PC-9 (cell line): ENCODE measurements around the gene PJVK.

ENCODE experiments used
- EZH2 ChIP-seq: fragments of 200-600 bp; sonication (generic); IDR thresholded peaks from 2 replicates; pipeline ENCODE4 v1.8.0; 2017; ENCODE audit warnings: antibody characterized with exemption, low read depth
- TF ChIP-seq, protein P1 (sequence below): fragments of 200-600 bp; sonication (generic); conservative IDR thresholded peaks from 2 replicates; pipeline ENCODE4 v1.6.1; 2017; ENCODE audit warnings: mixed run types, antibody characterized with exemption, mild to moderate bottlenecking, moderate library complexity

DNA sequence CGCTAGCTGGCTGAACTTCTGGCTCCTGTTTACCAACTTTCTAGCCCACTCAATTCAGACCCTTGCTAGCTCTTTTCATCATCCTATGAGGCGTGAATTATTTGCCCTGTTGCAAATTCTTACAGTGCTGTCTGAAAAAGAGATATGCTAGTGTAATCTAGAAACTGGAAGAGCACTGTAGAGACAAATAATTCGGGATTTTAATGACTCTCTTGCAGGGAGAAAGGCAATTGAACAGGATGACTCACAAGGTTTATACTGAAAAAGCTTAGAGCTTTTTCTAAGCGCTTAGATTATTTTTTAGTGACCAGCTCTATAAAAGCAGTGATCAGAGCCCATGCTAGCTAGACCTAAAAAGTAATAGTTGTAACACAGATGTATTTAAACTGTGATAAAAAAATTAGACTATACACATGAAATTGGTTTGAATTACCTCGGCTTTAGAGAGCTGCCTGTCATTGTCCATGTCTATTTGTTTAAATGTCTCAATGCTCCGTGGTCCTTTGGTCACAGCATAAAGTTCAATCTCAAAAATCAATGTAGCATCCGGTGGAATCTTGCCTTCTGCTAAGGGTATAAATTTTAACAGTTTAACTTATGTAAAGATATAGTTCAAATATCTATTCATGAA lies 18.2 kb downstream of the PJVK start:
- TF ChIP-seq, protein P1, sequence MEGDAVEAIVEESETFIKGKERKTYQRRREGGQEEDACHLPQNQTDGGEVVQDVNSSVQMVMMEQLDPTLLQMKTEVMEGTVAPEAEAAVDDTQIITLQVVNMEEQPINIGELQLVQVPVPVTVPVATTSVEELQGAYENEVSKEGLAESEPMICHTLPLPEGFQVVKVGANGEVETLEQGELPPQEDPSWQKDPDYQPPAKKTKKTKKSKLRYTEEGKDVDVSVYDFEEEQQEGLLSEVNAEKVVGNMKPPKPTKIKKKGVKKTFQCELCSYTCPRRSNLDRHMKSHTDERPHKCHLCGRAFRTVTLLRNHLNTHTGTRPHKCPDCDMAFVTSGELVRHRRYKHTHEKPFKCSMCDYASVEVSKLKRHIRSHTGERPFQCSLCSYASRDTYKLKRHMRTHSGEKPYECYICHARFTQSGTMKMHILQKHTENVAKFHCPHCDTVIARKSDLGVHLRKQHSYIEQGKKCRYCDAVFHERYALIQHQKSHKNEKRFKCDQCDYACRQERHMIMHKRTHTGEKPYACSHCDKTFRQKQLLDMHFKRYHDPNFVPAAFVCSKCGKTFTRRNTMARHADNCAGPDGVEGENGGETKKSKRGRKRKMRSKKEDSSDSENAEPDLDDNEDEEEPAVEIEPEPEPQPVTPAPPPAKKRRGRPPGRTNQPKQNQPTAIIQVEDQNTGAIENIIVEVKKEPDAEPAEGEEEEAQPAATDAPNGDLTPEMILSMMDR = no peak
- TF ChIP-seq EZH2 = no peak
